Measurements from ENCODE around the gene PNPO. TPM values are rescaled to one million over a fixed set of nuclear protein-coding genes. Genes with fewer than 3 reads are reported as not detected.
"Not testable (repeated sequence)": the region's sequence is repeated elsewhere in the genome, so short reads cannot be mapped to it uniquely, and the experiment has no call there.

Gene PNPO
- polyA plus RNA-seq, 1 donor from 2014 or later = 1.7 TPM

DNA sequence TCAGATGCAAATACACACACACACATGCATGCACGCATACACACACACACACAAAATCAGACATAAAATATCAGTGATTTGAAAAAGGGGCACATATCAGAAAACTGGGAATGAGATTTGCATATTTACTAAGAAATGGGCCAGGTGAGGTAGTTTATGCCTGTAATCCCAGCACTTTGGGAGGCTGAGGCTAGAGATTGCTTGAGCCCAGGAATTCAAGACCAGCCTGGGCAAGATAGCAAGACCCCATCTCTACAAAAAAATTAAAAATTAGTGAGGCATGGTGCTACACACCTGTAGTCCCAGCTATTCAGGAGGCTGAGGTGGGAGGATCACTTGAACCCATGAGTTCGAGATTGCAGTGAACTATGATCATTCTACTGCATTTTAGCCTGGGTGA is 22.4 kb upstream of the PNPO start:
- Histone ChIP-seq H3K9me2 (ENCODE audit: insufficient read depth, low read length) (no peaks in the 10 kb centered on the region), H3K9ac (ENCODE audit: low read length) (no peak overlapping the region), H2AFZ (ENCODE audit: low read depth, low read length) (no peak overlapping the region), H3K36me3 (ENCODE audit: insufficient read depth, low read length) (no peaks in the 10 kb centered on the region), H3F3A (ENCODE audit: insufficient read depth, low read length, poor library complexity, severe bottlenecking) (no peaks in the 10 kb centered on the region), H3K27ac (ENCODE audit: low read length) (no peak overlapping the region), H3K9me3 (ENCODE audit: low read length) (no peaks in the 10 kb centered on the region), H3K4me2 (ENCODE audit: low read length) (no peak overlapping the region), H3K79me2 (replicated peaks; ENCODE audit: insufficient read depth, low read length) (no peaks in the 10 kb centered on the region), H3K4me3 (ENCODE audit: low read length) (no peak overlapping the region), H3K27me3 (ENCODE audit: insufficient read depth, low read depth, low read length) (no peaks in the 10 kb centered on the region), H4K20me1 (ENCODE audit: insufficient read depth) (no peaks in the 10 kb centered on the region)
- TF ChIP-seq, protein P1, sequence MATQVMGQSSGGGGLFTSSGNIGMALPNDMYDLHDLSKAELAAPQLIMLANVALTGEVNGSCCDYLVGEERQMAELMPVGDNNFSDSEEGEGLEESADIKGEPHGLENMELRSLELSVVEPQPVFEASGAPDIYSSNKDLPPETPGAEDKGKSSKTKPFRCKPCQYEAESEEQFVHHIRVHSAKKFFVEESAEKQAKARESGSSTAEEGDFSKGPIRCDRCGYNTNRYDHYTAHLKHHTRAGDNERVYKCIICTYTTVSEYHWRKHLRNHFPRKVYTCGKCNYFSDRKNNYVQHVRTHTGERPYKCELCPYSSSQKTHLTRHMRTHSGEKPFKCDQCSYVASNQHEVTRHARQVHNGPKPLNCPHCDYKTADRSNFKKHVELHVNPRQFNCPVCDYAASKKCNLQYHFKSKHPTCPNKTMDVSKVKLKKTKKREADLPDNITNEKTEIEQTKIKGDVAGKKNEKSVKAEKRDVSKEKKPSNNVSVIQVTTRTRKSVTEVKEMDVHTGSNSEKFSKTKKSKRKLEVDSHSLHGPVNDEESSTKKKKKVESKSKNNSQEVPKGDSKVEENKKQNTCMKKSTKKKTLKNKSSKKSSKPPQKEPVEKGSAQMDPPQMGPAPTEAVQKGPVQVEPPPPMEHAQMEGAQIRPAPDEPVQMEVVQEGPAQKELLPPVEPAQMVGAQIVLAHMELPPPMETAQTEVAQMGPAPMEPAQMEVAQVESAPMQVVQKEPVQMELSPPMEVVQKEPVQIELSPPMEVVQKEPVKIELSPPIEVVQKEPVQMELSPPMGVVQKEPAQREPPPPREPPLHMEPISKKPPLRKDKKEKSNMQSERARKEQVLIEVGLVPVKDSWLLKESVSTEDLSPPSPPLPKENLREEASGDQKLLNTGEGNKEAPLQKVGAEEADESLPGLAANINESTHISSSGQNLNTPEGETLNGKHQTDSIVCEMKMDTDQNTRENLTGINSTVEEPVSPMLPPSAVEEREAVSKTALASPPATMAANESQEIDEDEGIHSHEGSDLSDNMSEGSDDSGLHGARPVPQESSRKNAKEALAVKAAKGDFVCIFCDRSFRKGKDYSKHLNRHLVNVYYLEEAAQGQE (IDR thresholded peaks at IDR 0.05; ENCODE audit: borderline replicate concordance) = no peak

DNA sequence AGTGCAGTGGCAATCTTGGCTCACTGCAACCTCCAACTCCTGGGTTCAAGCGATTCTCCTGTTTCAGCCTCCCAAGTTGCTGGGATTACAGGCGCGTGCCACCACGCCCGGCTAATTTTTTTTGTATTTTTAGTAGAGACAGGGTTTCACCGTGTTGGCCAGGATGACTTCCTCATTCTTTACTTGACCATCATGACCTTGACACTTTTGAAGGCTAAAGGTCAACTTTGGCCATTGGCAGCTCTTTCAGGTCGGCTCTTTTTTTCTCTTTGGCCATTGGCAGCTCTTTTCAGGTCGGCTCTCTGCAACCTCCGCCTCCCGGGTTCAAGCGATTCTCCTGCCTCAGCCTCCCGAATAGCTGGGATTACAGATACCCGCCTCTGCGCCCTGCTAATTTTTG is 21.5 kb upstream of the PNPO start:
- H2AFZ ChIP-seq (ENCODE audit: low read depth, low read length); H3K36me3 ChIP-seq (ENCODE audit: insufficient read depth, low read length); H3F3A ChIP-seq (ENCODE audit: insufficient read depth, low read length, poor library complexity, severe bottlenecking); H4K20me1 ChIP-seq (ENCODE audit: insufficient read depth); H3K27ac ChIP-seq (ENCODE audit: low read length); H3K4me2 ChIP-seq (ENCODE audit: low read length); H3K4me3 ChIP-seq (ENCODE audit: low read length); H3K9ac ChIP-seq (ENCODE audit: low read length); H3K79me2 ChIP-seq (replicated peaks; ENCODE audit: insufficient read depth, low read length); H3K27me3 ChIP-seq (ENCODE audit: insufficient read depth, low read depth, low read length); H3K9me2 ChIP-seq (ENCODE audit: insufficient read depth, low read length); H3K9me3 ChIP-seq (ENCODE audit: low read length): not testable (repeated sequence)

DNA sequence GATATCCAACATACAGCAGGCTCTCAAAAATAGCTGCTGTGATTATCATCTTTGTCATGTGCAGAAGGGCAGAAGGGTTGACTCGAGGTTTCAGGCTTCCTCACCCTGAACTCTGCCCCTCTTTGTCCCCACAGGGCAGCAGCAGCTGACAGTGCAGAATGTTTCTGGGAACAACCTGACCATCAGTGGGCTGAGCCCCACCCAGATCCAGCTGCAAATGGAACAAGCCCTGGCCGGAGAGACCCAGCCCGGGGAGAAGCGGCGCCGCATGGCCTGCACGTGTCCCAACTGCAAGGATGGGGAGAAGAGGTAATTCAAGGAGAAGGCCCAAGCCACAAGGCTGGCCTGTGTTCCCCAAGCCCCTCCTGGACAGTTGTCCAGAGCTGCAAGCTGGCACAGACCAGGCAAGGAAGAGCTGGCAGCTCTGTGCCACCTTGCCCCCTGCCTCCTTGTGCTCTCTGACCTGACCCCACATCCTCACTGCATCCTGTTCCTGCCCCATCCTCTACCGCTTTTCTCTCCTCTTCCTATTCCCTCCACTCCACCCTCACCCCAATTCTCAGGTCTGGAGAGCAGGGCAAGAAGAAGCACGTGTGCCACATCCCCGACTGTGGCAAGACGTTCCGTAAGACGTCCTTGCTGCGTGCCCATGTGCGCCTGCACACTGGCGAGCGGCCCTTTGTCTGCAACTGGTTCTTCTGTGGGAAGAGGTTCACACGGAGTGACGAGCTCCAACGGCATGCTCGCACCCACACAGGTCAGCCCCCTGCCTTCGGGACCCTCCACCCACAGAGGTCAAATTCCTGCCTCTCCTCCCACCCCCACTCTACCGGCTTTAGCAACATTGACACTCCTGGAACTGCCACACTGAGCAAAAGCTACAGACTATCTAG is 16.3 kb upstream of the PNPO start:
- Histone ChIP-seq H3K4me2 (ENCODE audit: low read length) (no peak overlapping the region), H3K27me3 (ENCODE audit: insufficient read depth, low read depth, low read length) (no peaks in the 10 kb centered on the region)

More for the DNA sequence above, 16.3 kb upstream of the PNPO start:
- Histone ChIP-seq H3K36me3 (ENCODE audit: insufficient read depth, low read length) (no peaks in the 10 kb centered on the region), H3K9ac (ENCODE audit: low read length) (no peak overlapping the region), H3F3A (ENCODE audit: insufficient read depth, low read length, poor library complexity, severe bottlenecking) (no peaks in the 10 kb centered on the region), H4K20me1 (ENCODE audit: insufficient read depth) (no peaks in the 10 kb centered on the region), H2AFZ (ENCODE audit: low read depth, low read length) (no peak overlapping the region), H3K79me2 (replicated peaks; ENCODE audit: insufficient read depth, low read length) (no peaks in the 10 kb centered on the region), H3K9me2 (ENCODE audit: insufficient read depth, low read length) (no peaks in the 10 kb centered on the region), H3K9me3 (ENCODE audit: low read length) (no peaks in the 10 kb centered on the region), H3K27ac (ENCODE audit: low read length) (no peak overlapping the region), H3K4me3 (ENCODE audit: low read length) (no peak overlapping the region)
- TF ChIP-seq SMC3 (conservative IDR thresholded peaks at IDR 0.05; ENCODE audit: poor library complexity) (no peak), MXI1 (conservative IDR thresholded peaks at IDR 0.05; ENCODE audit: poor library complexity, severe bottlenecking) (no peak), POLR2AphosphoS5 (IDR thresholded peaks at IDR 0.05) (no peak), EZH2 (IDR thresholded peaks at IDR 0.05; ENCODE audit: borderline replicate concordance, insufficient read depth, low read length, poor library complexity, severe bottlenecking) (no peak), RAD21 (conservative IDR thresholded peaks at IDR 0.05) (no peak), TAF1 (IDR thresholded peaks at IDR 0.05; ENCODE audit: low read depth) (no peak), EP300 (conservative IDR thresholded peaks at IDR 0.05; ENCODE audit: poor library complexity, severe bottlenecking) (no peak)
- TF ChIP-seq, protein P2, sequence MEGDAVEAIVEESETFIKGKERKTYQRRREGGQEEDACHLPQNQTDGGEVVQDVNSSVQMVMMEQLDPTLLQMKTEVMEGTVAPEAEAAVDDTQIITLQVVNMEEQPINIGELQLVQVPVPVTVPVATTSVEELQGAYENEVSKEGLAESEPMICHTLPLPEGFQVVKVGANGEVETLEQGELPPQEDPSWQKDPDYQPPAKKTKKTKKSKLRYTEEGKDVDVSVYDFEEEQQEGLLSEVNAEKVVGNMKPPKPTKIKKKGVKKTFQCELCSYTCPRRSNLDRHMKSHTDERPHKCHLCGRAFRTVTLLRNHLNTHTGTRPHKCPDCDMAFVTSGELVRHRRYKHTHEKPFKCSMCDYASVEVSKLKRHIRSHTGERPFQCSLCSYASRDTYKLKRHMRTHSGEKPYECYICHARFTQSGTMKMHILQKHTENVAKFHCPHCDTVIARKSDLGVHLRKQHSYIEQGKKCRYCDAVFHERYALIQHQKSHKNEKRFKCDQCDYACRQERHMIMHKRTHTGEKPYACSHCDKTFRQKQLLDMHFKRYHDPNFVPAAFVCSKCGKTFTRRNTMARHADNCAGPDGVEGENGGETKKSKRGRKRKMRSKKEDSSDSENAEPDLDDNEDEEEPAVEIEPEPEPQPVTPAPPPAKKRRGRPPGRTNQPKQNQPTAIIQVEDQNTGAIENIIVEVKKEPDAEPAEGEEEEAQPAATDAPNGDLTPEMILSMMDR (IDR thresholded peaks at IDR 0.05; ENCODE audit: poor library complexity, severe bottlenecking) = no peak
- TF ChIP-seq, protein P1 (IDR thresholded peaks at IDR 0.05; ENCODE audit: borderline replicate concordance) = no peak

All from neural cell (in vitro differentiated cells).